Epithelial cell of proximal tubule (primary cell): Measurements from ENCODE around the gene NKAIN2. TPM values are rescaled to one million over a fixed set of nuclear protein-coding genes. Genes with fewer than 3 reads are reported as not detected.

Experiments
- DNase-seq: peaks from one replicate; pipeline ENCODE4 v3.0.0-alpha.2; 2011; ENCODE audit warnings: low read depth
- H3K4me3 ChIP-seq: 2 replicates; pipeline ENCODE4 v1.5.1; 2011; ENCODE audit warnings: low read depth, mild to moderate bottlenecking, low read length
- CTCF ChIP-seq: conservative IDR thresholded peaks from 2 replicates; pipeline ENCODE4 v1.5.1; 2012; ENCODE audit warnings: low read depth, mild to moderate bottlenecking, low read length
- total RNA-seq: library from RNA; depleted of rRNA; stranded (reverse); fragments of >200 nt; gene quantifications from 2 replicates; pipeline ENCODE4 v1.2.3, GENCODE V29; 2015

Gene NKAIN2
- total RNA-seq, 1 donor from 2014 or later, result under 0.01 TPM

- no peak for TF ChIP-seq CTCF
- no peak for DNase-seq
Observed at GRCh38 chr6:124054034-124054433, 250.4 kb downstream of the NKAIN2 start.

GRCh38 chr6:124055395-124055794 lies 251.7 kb downstream of the NKAIN2 start:
- no peak overlapping the region for H3K4me3 ChIP-seq
- no peak for DNase-seq
- TF ChIP-seq CTCF, result no peak

More at GRCh38 chr6:124054034-124054433, 250.4 kb downstream of the NKAIN2 start:
- H3K4me3 ChIP-seq, result no peak overlapping the region

GRCh38 chr6:124055963-124056362 lies 252.3 kb downstream of the NKAIN2 start:
- DNase-seq, result no peak
- no peak overlapping the region for H3K4me3 ChIP-seq
- TF ChIP-seq CTCF, result no peak

- no peak for DNase-seq
- no peak for TF ChIP-seq CTCF
- H3K4me3 ChIP-seq, result no peak overlapping the region
Observed at GRCh38 chr6:124056407-124057334, 253.0 kb downstream of the NKAIN2 start.

GRCh38 chr6:124057461-124057860 lies 253.8 kb downstream of the NKAIN2 start:
- H3K4me3 ChIP-seq, result no peak overlapping the region
- no peak for TF ChIP-seq CTCF
- DNase-seq, result no peak

GRCh38 chr6:124064317-124065113 lies 260.9 kb downstream of the NKAIN2 start:
- H3K4me3 ChIP-seq, result no peak overlapping the region
- TF ChIP-seq CTCF, result no peak
- no peak for DNase-seq
